ENCODE data around the gene ADGRA1. TPM values are rescaled to one million over a fixed set of nuclear protein-coding genes. Genes with fewer than 3 reads are reported as not detected.

Gene ADGRA1
- total RNA-seq, 4 donors from 2014 or later = not detected

DNA sequence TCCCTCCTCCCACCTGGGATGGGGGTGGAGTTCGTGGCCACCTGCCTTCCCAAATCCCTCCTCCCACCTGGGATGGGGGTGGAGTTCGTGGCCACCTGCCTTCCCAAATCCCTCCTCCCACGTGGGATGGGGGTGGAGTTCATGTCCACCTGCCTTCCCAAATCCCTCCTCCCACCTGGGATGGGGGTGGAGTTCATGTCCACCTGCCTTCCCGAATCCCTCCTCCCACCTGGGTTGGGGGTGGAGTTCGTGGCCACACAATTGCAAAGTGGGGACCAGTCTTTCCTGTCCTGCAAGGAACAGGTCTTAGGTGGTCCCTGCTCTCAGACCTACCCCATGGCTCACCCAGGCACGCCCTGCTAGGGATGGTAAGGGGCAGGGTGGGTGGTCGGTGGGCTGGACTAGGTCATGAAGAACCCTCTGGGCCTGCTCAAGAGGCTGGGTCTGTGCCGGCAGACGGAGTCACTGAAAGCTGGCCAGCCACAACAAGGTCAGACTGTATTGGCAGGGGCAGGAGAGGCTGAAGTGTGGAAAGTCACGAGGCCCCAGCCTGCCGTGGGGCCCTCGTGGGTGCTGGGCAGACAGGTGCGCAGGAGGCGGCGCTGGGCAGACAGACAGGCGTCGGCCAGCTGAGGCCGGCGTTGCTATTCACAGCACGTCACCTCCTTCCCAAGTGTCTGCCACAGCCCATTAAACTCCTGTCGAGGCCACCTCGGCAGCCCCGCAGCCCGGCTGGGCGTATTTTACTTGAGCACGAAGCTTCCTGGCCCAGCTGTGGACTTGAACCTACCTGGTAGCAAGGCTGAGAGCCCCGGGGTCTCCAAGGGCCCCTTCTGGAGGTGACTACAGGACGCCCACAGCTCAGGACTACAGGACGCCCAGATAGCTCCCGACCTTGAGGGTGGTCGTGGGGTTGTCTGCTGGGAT is 76.4 kb downstream of the ADGRA1 start:
- no peaks in the 10 kb centered on the region for H3K36me3 ChIP-seq
- peaks cover 3 to 85% (median 4%) of the 10 kb centered on the region in 4 donors for H3K27me3 ChIP-seq
- H3K9me3 ChIP-seq = no peaks in the 10 kb centered on the region
- no peak overlapping the region for H3K4me3 ChIP-seq
- peaks cover 7 to 27% (median 12%) of the 10 kb centered on the region in 3 donors for H3K4me1 ChIP-seq
- TF ChIP-seq POLR2A (IDR thresholded peaks at IDR 0.05) = no peak
- TF ChIP-seq, protein P1, sequence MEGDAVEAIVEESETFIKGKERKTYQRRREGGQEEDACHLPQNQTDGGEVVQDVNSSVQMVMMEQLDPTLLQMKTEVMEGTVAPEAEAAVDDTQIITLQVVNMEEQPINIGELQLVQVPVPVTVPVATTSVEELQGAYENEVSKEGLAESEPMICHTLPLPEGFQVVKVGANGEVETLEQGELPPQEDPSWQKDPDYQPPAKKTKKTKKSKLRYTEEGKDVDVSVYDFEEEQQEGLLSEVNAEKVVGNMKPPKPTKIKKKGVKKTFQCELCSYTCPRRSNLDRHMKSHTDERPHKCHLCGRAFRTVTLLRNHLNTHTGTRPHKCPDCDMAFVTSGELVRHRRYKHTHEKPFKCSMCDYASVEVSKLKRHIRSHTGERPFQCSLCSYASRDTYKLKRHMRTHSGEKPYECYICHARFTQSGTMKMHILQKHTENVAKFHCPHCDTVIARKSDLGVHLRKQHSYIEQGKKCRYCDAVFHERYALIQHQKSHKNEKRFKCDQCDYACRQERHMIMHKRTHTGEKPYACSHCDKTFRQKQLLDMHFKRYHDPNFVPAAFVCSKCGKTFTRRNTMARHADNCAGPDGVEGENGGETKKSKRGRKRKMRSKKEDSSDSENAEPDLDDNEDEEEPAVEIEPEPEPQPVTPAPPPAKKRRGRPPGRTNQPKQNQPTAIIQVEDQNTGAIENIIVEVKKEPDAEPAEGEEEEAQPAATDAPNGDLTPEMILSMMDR (IDR thresholded peaks at IDR 0.05) = no peak
- intact Hi-C loops (cut with DNase I) = no loop called here
- WGBS, 2 donors = 60 to 70% methylated on average over 1 to 3 of the region's 31 CpGs
- DNase-seq = no peak
- H3K27ac ChIP-seq = no peak overlapping the region

DNA sequence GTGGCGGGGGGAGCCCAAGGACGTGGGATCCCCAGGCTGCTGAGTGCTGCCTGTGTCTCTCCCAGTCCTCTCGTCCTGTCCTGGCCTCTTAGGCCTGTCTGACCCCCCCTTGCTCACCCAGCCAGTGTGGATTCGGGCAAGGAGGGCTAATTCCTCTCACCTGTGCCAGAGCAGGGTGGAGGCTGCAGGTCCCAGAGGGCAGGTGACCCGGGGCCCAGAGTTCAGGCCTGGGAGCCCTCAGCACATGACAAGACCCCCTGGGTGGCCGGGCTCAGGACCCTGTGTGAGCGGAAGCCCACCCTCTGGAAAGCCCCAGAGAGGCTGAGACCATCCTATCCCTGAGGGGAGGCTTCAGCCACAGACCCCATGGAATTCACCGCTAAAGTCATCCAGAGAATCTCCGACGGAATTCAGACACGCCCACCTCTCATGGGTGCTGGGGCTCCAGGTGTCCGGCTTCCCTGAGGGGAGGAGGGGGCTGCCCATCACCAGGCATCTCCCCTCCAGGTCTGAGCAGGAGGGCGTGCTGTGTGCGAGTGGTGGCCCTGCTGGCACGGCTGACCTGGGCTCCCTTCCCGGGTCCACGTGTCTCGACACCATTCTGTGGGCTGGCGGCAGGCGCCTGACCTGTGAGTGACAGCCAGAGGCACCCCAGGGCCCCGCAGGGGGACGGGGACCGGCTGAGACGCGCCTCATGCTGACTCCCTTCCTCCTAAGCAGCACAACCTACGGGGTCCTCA is 77.3 kb downstream of the ADGRA1 start:
- intact Hi-C loops (cut with DNase I) = no loop called here
- H3K27me3 ChIP-seq = peaks cover 3 to 80% (median 4%) of the 10 kb centered on the region in 4 donors

DNA sequence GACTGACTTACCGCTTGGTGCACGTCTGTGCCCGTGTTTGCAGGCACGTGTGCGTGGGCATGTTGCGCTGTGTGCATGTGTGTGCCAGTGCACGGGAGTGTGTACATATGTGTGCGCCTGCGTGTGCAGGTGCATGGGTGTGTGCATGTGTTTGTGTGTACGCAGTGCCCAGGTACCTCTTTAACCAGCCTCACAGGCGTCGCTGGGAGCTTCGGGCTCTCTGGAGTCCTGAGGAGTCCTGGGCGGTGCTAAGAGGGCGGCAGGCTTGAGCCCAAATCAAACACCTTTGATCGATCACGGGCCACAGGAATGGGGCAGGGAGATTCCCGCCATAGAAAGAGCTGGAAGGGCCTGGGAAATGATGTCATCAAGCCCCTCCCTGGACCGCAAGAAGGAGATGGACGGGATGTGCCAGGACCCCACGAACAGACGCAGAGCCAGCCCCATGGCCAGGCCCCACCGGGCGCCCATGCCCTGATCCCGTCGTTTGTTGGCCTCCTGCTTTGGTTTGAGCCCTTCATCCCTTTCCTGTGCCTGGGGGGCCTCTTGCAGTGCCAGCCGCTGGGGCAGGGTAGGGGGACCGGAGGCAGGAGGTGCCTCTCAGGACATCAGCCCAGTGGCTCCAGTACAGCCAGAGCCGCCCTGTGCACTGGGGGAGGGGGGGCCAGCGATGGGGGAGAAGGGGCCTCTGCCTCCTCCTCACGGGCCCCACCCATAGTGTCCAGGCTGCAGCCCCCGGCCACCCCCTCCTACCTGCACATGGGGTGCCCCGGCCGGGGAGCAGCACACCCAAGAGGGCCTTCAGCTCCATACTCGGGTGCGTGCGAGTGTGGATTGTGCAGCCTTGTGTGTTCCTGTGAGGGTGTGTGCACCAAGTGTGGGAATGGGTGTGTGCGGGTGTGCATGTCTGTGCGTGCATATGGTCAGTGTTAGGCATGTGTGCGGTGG is 78.1 kb downstream of the ADGRA1 start:
- H3K4me3 ChIP-seq = no peak overlapping the region
- no peak overlapping the region for H3K27ac ChIP-seq
- intact Hi-C loops (cut with DNase I) = no loop called here
- no peak for DNase-seq
- no peaks in the 10 kb centered on the region for H3K9me3 ChIP-seq
- TF ChIP-seq POLR2A (IDR thresholded peaks at IDR 0.05) = no peak
- TF ChIP-seq, protein P1 (IDR thresholded peaks at IDR 0.05) = no peak
- H3K27me3 ChIP-seq = peaks cover 0 to 72% (median 0%) of the 10 kb centered on the region in 4 donors
- peaks cover 2 to 10% (median 7%) of the 10 kb centered on the region in 3 donors for H3K4me1 ChIP-seq
- no peaks in the 10 kb centered on the region for H3K36me3 ChIP-seq
- WGBS, 2 donors = 86 to 95% methylated on average over 7 to 22 of the region's 40 CpGs

More for the DNA sequence above, 77.3 kb downstream of the ADGRA1 start:
- Histone ChIP-seq H3K4me1 (peaks cover 7 to 19% (median 12%) of the 10 kb centered on the region in 3 donors), H3K27ac (no peak overlapping the region), H3K9me3 (no peaks in the 10 kb centered on the region), H3K36me3 (no peaks in the 10 kb centered on the region), H3K4me3 (no peak overlapping the region)
- WGBS, 2 donors = 61% methylated on average over 4 of the region's 26 CpGs; no CpG with 5 or more reads in 1 of the 2 donors
- no peak for TF ChIP-seq POLR2A (IDR thresholded peaks at IDR 0.05)
- TF ChIP-seq, protein P1 (IDR thresholded peaks at IDR 0.05) = no peak
- no peak for DNase-seq

DNA sequence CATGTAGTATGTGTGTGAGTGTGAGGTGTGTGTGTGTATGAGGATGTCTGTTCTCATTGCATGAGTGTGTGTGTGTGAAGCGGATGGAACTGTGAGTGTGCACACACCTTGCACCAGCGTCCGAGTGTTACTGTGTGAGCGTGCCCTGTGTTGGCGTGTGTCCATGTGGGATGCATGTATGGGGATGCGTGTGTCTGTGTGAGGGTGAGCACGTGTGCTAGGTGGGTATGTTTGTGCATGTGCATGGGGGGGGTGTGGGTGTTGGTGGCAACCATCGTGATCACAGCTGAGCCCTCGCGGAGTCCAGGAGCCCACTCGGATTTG is 78.7 kb downstream of the ADGRA1 start:
- DNase-seq = no peak
- Histone ChIP-seq H3K27me3 (peaks cover 0 to 65% (median 0%) of the 10 kb centered on the region in 4 donors), H3K36me3 (no peaks in the 10 kb centered on the region), H3K27ac (no peak overlapping the region), H3K4me1 (peaks cover 0 to 4% (median under 1%) of the 10 kb centered on the region in 3 donors), H3K9me3 (no peaks in the 10 kb centered on the region), H3K4me3 (no peak overlapping the region)
- WGBS, 2 donors = 88 to 92% methylated on average over 10 to 11 of the region's 11 CpGs
- intact Hi-C loops (cut with DNase I) = no loop called here
- TF ChIP-seq, protein P1 (IDR thresholded peaks at IDR 0.05) = no peak
- no peak for TF ChIP-seq POLR2A (IDR thresholded peaks at IDR 0.05)
